Measurements from ENCODE around the gene ACVRL1. TPM values are rescaled to one million over a fixed set of nuclear protein-coding genes. Genes with fewer than 3 reads are reported as not detected.

Gene ACVRL1
- total and polyA plus RNA-seq, 2 donors: 8.9 to 14.9 TPM

GRCh38 chr12:51917746-51918453 lies 10.6 kb downstream of the ACVRL1 start:
- Histone ChIP-seq H3K4me3 (ENCODE audit: low read length in 2 of 2) (no peak overlapping the region), H3K27me3 (ENCODE audit: control insufficient read depth in 2 of 2, insufficient read depth in 1 of 2, low read length in 1 of 2) (no peaks in the 10 kb centered on the region), H3K36me3 (ENCODE audit: control insufficient read depth in 2 of 2, insufficient read depth in 2 of 2, low read length in 1 of 2) (no peaks in the 10 kb centered on the region), H3K9me3 (ENCODE audit: control insufficient read depth in 2 of 2, insufficient read depth in 1 of 2, low read length in 1 of 2) (no peaks in the 10 kb centered on the region), H3K4me1 (ENCODE audit: control insufficient read depth in 2 of 2, insufficient read depth in 2 of 2, low read length in 2 of 2) (peaks cover 0 to 6% of the 10 kb centered on the region in 2 donors), H3K27ac (ENCODE audit: low read depth in 1 of 2, low read length in 1 of 2) (no peak overlapping the region)
- no peak for DNase-seq (ENCODE audit: low read depth in 6 of 9, low spot score in 9 of 9)
- 94% methylated on average over 16 of the region's 16 CpGs for WGBS

GRCh38 chr12:51920046-51920445 lies 12.7 kb downstream of the ACVRL1 start:
- DNase-seq (ENCODE audit: low read depth in 6 of 9, low spot score in 9 of 9): no peak
- 93% methylated on average over 2 of the region's 2 CpGs for WGBS
- Histone ChIP-seq H3K4me3 (ENCODE audit: low read length in 2 of 2) (no peak overlapping the region), H3K9me3 (ENCODE audit: control insufficient read depth in 2 of 2, insufficient read depth in 1 of 2, low read length in 1 of 2) (no peaks in the 10 kb centered on the region), H3K27ac (ENCODE audit: low read depth in 1 of 2, low read length in 1 of 2) (no peak overlapping the region), H3K27me3 (ENCODE audit: control insufficient read depth in 2 of 2, insufficient read depth in 1 of 2, low read length in 1 of 2) (no peaks in the 10 kb centered on the region), H3K4me1 (ENCODE audit: control insufficient read depth in 2 of 2, insufficient read depth in 2 of 2, low read length in 2 of 2) (peaks cover 0 to 18% of the 10 kb centered on the region in 2 donors), H3K36me3 (ENCODE audit: control insufficient read depth in 2 of 2, insufficient read depth in 2 of 2, low read length in 1 of 2) (no peaks in the 10 kb centered on the region)

- Histone ChIP-seq H3K27me3 (ENCODE audit: control insufficient read depth in 2 of 2, insufficient read depth in 1 of 2, low read length in 1 of 2) (no peaks in the 10 kb centered on the region), H3K9me3 (ENCODE audit: control insufficient read depth in 2 of 2, insufficient read depth in 1 of 2, low read length in 1 of 2) (no peaks in the 10 kb centered on the region), H3K27ac (ENCODE audit: low read depth in 1 of 2, low read length in 1 of 2) (no peak overlapping the region), H3K36me3 (ENCODE audit: control insufficient read depth in 2 of 2, insufficient read depth in 2 of 2, low read length in 1 of 2) (no peaks in the 10 kb centered on the region), H3K4me3 (ENCODE audit: low read length in 2 of 2) (no peak overlapping the region), H3K4me1 (ENCODE audit: control insufficient read depth in 2 of 2, insufficient read depth in 2 of 2, low read length in 2 of 2) (peaks cover 0 to 25% of the 10 kb centered on the region in 2 donors)
- WGBS: 91% methylated on average over 7 of the region's 7 CpGs
- no peak for DNase-seq (ENCODE audit: low read depth in 6 of 9, low spot score in 9 of 9)
Observed at GRCh38 chr12:51921017-51921725, 13.9 kb downstream of the ACVRL1 start.

- WGBS: 96% methylated on average over 2 of the region's 2 CpGs
- Histone ChIP-seq H3K27ac (ENCODE audit: low read depth in 1 of 2, low read length in 1 of 2) (peak overlapping the region in 1 of 2 donors; percentile 75), H3K9me3 (ENCODE audit: control insufficient read depth in 2 of 2, insufficient read depth in 1 of 2, low read length in 1 of 2) (no peaks in the 10 kb centered on the region), H3K36me3 (ENCODE audit: control insufficient read depth in 2 of 2, insufficient read depth in 2 of 2, low read length in 1 of 2) (no peaks in the 10 kb centered on the region), H3K4me3 (ENCODE audit: low read length in 2 of 2) (no peak overlapping the region), H3K27me3 (ENCODE audit: control insufficient read depth in 2 of 2, insufficient read depth in 1 of 2, low read length in 1 of 2) (no peaks in the 10 kb centered on the region), H3K4me1 (ENCODE audit: control insufficient read depth in 2 of 2, insufficient read depth in 2 of 2, low read length in 2 of 2) (peaks cover 0 to 27% of the 10 kb centered on the region in 2 donors)
- no peak for DNase-seq (ENCODE audit: low read depth in 6 of 9, low spot score in 9 of 9)
Observed at GRCh38 chr12:51922146-51922545, 14.8 kb downstream of the ACVRL1 start.

- Histone ChIP-seq H3K4me1 (ENCODE audit: control insufficient read depth in 2 of 2, insufficient read depth in 2 of 2, low read length in 2 of 2) (peaks cover 0 to 27% of the 10 kb centered on the region in 2 donors), H3K27ac (ENCODE audit: low read depth in 1 of 2, low read length in 1 of 2) (peak overlapping the region; percentile 8 to 75), H3K4me3 (ENCODE audit: low read length in 2 of 2) (no peak overlapping the region), H3K36me3 (ENCODE audit: control insufficient read depth in 2 of 2, insufficient read depth in 2 of 2, low read length in 1 of 2) (no peaks in the 10 kb centered on the region), H3K9me3 (ENCODE audit: control insufficient read depth in 2 of 2, insufficient read depth in 1 of 2, low read length in 1 of 2) (no peaks in the 10 kb centered on the region), H3K27me3 (ENCODE audit: control insufficient read depth in 2 of 2, insufficient read depth in 1 of 2, low read length in 1 of 2) (no peaks in the 10 kb centered on the region)
- WGBS: 71% methylated on average over 16 of the region's 16 CpGs
- DNase-seq (ENCODE audit: low read depth in 6 of 9, low spot score in 9 of 9): peak in 1 of 9 donors; percentile 33
Observed at GRCh38 chr12:51922762-51923505, 15.6 kb downstream of the ACVRL1 start.

- 34% methylated on average over 31 of the region's 31 CpGs for WGBS
Observed at GRCh38 chr12:51923506-51924365, 16.4 kb downstream of the ACVRL1 start.

GRCh38 chr12:51924551-51925319 lies 17.4 kb downstream of the ACVRL1 start:
- H3K36me3 ChIP-seq (ENCODE audit: control insufficient read depth in 2 of 2, insufficient read depth in 2 of 2, low read length in 1 of 2): no peaks in the 10 kb centered on the region
- H3K9me3 ChIP-seq (ENCODE audit: control insufficient read depth in 2 of 2, insufficient read depth in 1 of 2, low read length in 1 of 2): no peaks in the 10 kb centered on the region
- 95% methylated on average over 5 of the region's 5 CpGs for WGBS
- DNase-seq (ENCODE audit: low read depth in 6 of 9, low spot score in 9 of 9): no peak
- no peaks in the 10 kb centered on the region for H3K27me3 ChIP-seq (ENCODE audit: control insufficient read depth in 2 of 2, insufficient read depth in 1 of 2, low read length in 1 of 2)
- no peak overlapping the region for H3K27ac ChIP-seq (ENCODE audit: low read depth in 1 of 2, low read length in 1 of 2)
- peaks cover 0 to 27% of the 10 kb centered on the region in 2 donors for H3K4me1 ChIP-seq (ENCODE audit: control insufficient read depth in 2 of 2, insufficient read depth in 2 of 2, low read length in 2 of 2)
- H3K4me3 ChIP-seq (ENCODE audit: low read length in 2 of 2): no peak overlapping the region

More at GRCh38 chr12:51923506-51924365, 16.4 kb downstream of the ACVRL1 start:
- DNase-seq (ENCODE audit: low read depth in 6 of 9, low spot score in 9 of 9): peak in 4 of 9 donors; percentile 21 to 50 (median 36)
- Histone ChIP-seq H3K27me3 (ENCODE audit: control insufficient read depth in 2 of 2, insufficient read depth in 1 of 2, low read length in 1 of 2) (no peaks in the 10 kb centered on the region), H3K4me1 (ENCODE audit: control insufficient read depth in 2 of 2, insufficient read depth in 2 of 2, low read length in 2 of 2) (peaks cover 0 to 27% of the 10 kb centered on the region in 2 donors), H3K36me3 (ENCODE audit: control insufficient read depth in 2 of 2, insufficient read depth in 2 of 2, low read length in 1 of 2) (no peaks in the 10 kb centered on the region), H3K4me3 (ENCODE audit: low read length in 2 of 2) (no peak overlapping the region), H3K27ac (ENCODE audit: low read depth in 1 of 2, low read length in 1 of 2) (peak overlapping the region in 1 of 2 donors; percentile 75), H3K9me3 (ENCODE audit: control insufficient read depth in 2 of 2, insufficient read depth in 1 of 2, low read length in 1 of 2) (no peaks in the 10 kb centered on the region)

Data from thymus (tissue), 11 donors.